Activated CD8-positive, alpha-beta memory T cell treated with anti-CD3 and anti-CD28 coated beads for 4 hours (primary cell): ENCODE measurements around the gene GMDS.
"Not testable (repeated sequence)": the region's sequence is repeated elsewhere in the genome, so short reads cannot be mapped to it uniquely, and the experiment has no call there.

ENCODE experiments used
- DNase-seq, 2 donors: peaks; one replicate each; pipeline ENCODE4 v3.0.0-alpha.2; 2020; ENCODE audit warnings: low read depth in 2 of 2

GMDS gene

GRCh38 chr6:1773700-1774099 is 471.7 kb downstream of the GMDS start:
- DNase-seq = no peak

DNA sequence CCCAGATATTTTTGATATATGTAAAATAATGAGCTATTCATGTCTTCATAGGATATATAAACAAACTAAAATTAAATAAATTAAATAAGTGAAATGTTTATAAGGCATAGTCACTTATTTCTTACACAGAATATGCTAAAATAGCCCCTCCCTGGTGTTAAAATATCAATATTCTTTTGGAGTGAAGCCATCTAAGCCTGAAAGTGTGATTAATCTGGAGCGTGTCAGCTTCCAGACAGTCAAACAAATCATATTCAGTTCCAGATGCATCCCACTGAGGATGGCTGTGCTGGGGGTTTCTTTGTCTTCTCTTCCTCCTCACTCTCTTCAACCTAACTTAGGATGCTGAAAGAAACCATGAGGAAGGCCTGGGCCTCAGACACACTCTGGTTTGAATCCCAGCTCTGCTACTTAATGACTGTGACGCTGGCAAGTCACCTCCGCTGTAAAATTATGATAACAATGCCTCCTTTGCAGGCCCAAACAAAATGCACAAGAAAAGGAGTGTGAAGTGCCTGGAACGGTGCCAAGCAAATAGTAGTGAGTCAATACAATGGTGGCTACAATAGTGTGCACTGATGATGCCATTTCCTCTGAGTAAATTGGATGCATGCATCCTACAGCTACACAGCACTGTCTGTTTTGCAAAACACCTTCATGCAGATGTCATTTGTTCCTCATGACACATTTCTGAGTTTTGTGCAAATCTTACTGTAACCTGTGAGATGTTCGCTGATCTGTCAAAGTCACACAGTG is 474.3 kb downstream of the GMDS start:
- DNase-seq = no peak

- DNase-seq = peak in 1 of 2 donors; percentile 9
Measured at GRCh38 chr6:1770435-1770843, 475.0 kb downstream of the GMDS start.

DNA sequence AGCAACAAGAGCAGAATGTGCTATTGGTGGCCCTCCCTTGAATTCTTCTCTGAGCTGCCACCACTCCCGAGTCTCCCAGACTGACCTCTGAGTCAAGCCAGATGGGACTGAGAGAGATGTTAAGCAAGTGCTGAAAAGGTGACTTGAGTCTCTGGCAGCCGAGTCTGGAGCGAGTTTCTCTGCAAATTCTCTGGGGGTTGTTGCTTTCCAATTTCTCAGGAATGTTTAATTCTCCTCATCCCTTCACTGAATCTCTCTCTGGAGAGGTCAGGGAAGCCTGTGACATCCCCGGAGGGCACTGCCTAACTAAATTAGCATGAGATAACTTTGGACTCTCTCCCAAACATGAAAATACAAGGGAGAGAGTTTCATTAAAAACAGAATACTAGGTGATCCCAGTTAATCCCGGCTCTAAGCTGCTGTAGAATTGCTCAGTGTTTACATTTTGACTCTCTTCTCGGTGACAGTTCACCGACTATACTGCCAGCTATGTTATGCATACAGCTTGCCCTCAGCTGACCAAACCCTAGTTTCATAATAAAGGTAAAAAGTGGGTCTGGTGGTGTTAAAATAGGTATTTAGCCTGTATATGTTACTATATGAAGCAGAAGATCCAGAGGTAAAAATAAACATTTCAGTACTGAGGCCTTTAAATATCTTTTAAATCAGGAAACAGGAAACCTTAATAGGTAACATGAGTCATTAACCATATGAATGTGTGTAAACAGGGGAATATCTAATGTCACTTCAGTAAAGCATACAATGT is 477.7 kb downstream of the GMDS start:
- no peak for DNase-seq

DNA sequence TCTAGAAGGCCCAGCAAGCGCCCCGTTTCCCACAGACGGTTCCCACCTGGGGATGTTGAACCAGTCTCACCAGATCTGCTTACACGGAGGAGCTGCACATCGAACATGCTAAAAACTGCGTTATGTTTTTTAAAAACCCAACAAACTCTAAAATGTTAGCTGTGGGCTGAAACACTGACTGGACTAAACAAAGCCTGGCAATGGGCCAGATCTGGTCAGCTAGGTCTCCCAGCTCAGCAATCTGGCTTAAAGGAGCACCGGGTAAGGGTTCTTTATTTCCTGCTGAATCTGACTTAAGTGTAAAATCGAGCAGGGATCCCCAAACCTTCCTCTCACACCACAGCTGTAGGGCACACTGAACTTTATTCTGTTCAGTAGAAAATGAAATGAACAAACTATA is 478.8 kb downstream of the GMDS start:
- no peak for DNase-seq

DNA sequence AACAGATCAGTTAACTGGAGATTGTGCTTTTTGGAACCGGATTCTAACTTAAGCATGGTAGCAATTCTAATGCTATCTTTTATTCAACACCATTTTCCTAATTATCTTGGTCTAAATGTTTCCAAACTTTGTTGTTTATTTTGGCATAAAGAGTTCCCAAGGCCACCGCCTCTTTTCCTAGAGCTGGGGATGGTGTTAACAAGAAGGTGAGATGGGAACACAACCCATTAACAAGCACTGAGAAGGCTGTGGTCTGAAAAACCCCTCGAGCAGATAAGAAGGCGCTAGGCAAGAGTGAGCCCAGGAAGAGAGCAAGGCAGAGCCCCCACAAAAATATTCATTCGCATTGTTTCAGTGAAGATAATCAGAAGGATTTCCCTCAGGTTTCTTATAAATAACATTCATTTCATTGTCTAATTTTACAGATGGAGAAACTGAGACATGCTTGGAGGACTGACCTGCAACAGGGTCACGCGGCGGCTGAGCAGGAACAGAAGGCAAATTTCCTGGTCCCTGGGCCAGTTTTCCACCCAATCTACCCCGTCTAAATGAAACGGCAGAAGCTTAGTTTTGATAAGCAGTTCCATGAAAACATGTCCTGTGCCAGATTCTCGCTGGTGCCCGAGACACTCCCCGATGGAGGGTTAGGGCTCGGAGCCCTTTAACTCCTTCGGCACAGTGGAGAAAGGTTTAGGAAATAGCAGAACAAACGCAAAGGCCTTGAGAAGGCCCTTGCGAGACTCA is 480.1 kb downstream of the GMDS start:
- no peak for DNase-seq

- DNase-seq = no peak
Measured at GRCh38 chr6:1764397-1764987, 480.9 kb downstream of the GMDS start.

- no peak for DNase-seq
Measured at GRCh38 chr6:1763404-1763803, 482.0 kb downstream of the GMDS start.

DNA sequence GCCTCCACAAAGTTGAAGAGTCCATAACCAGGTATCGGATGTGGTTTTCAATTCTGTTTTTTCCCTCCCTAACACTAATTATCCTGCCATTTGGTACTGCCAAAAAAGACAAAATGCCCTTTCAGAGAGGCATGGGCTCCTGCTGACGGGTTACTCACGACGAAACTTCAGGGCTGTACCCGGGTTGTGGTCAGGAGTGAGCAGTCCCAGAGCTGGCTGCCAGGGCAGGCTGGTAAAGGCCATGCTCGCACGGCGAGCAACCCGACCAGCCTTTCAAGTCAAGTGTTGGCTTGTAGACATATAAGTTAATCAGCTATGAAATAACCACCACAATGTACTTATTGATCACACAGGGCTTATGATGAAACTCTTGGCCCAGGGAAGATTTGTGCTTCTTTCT is 483.2 kb downstream of the GMDS start:
- no peak for DNase-seq

GRCh38 chr6:1761477-1761877 is 483.9 kb downstream of the GMDS start:
- DNase-seq = no peak

DNA sequence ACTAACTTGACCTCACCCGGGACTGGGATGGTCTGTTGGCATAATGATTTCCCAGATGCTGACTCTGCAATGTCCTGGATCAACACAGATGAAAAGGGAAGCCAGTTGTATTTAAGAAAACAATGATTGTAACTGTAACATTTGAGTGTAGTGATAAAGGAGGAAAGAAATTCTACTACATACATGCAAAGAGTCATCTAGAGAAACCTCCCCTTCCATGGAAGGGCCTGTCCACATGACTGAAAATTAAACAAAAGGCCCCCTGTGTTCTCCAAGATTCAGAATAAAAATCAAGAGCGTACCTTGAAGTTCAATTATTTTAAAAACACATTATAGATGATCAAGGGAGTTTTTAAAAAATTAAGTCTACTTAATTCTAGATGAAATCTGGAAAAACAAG is 484.5 kb downstream of the GMDS start:
- no peak for DNase-seq

DNA sequence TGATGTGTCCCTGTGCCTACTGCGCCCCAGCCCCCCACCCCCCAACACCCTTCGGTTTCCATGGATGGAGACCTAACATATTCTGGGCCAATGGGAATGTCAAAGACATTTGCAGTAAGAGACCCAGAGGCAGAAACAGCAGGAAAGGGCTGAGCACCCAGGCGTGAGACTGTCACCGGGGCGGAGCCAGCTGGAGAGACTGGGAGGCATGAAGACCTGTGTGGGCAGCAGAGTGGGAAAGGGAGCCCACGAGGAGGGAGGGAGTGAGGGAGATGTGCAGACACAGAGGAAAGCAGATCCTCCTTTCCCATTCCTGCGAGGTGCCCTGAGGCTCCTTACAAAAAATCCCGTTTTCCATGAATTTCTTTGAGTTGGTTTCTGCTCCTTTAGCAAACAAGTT is 485.5 kb downstream of the GMDS start:
- no peak for DNase-seq

GRCh38 chr6:1758076-1758679 is 487.2 kb downstream of the GMDS start:
- DNase-seq = no peak

- DNase-seq = no peak
Measured at GRCh38 chr6:1757131-1757530, 488.3 kb downstream of the GMDS start.

- DNase-seq = no peak
Measured at GRCh38 chr6:1756472-1757129, 488.8 kb downstream of the GMDS start.

- not testable (repeated sequence) for DNase-seq
Measured at GRCh38 chr6:1751063-1751462, 494.3 kb downstream of the GMDS start.

GRCh38 chr6:1749041-1749440 is 496.4 kb downstream of the GMDS start:
- no peak for DNase-seq

- DNase-seq = no peak
Measured at GRCh38 chr6:1747531-1747930, 497.9 kb downstream of the GMDS start.

DNA sequence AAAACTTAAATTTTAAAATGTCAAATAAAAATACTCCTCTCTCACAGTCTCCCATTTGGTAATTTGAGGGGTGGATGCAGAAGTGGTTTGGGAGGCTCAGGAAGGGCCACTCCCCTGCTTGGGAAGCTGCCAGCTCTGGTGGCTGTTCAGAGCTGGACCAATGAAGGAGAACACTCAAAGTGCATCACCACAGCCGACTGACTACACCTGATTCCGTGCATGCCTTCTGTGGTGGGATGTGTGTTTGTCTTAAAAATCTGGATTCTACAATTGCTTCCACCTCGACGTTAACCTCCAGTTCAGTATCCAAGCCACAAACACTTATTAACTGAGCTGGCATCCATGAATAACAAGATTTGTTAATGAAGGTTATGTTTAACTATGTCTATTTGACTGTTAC is 498.4 kb downstream of the GMDS start:
- no peak for DNase-seq

DNA sequence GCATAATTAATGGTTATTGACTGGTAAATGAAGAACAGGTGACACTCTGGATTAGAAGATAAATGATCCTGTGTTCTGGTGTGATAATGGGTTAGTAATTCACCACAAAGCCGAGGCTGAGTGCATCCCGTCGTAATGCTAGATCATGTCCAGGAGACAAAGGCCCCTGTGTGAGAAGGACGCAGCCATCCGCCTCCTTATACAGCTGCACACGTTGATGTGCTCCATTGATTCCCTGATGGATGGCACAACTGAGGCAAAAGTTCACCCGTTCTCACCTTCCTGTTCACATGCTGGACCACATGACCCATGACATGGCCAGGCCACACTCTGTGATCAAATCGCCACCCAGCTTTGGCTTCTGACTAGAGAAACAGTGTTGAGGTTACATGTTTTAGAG is 499.6 kb downstream of the GMDS start:
- no peak for DNase-seq

GRCh38 chr6:1744543-1744942 is 500.9 kb downstream of the GMDS start:
- DNase-seq = no peak
